ENCODE measurements around the gene SDHA. TPM values are rescaled to one million over a fixed set of nuclear protein-coding genes. Genes with fewer than 3 reads are reported as not detected.

Gene SDHA
- total RNA-seq, 1 experiment from 2014 or later, result 75.0 TPM

- BruUV-seq (replicated peaks), result no TSS peak
- CTCF ChIA-PET, result no interaction called here
- H3K27me3 Mint-ChIP-seq (ENCODE audit: insufficient read depth, unreplicated experiment), result peaks cover 42% of the 10 kb centered on the region
Measured at GRCh38 chr5:181160-181559, 37.0 kb upstream of the SDHA start.

GRCh38 chr5:181566-181965 lies 36.6 kb upstream of the SDHA start:
- no peaks in the 10 kb centered on the region for H3K36me3 Mint-ChIP-seq (ENCODE audit: insufficient read depth, unreplicated experiment)
- no peak for DNase-seq (ENCODE audit: unreplicated experiment)
- ChIA-PET CTCF (no interaction called here), POLR2A (no interaction called here)
- H3K4me1 Mint-ChIP-seq (ENCODE audit: insufficient read depth, unreplicated experiment), result no peaks in the 10 kb centered on the region
- no TSS peak for BruUV-seq (replicated peaks)
- no peak overlapping the region for H3K27ac Mint-ChIP-seq (ENCODE audit: low read depth, unreplicated experiment)
- no peak overlapping the region for H3K4me3 Mint-ChIP-seq (ENCODE audit: unreplicated experiment)
- no peaks in the 10 kb centered on the region for H3K9me3 Mint-ChIP-seq (ENCODE audit: unreplicated experiment)
- peaks cover 42% of the 10 kb centered on the region for H3K27me3 Mint-ChIP-seq (ENCODE audit: insufficient read depth, unreplicated experiment)
- intact Hi-C loops (cut with micrococcal nuclease), result no loop called here
- no peak for TF ChIP-seq CTCF (IDR thresholded peaks at IDR 0.05; ENCODE audit: unreplicated experiment)

More at GRCh38 chr5:181160-181559, 37.0 kb upstream of the SDHA start:
- intact Hi-C loops (cut with micrococcal nuclease), result no loop called here
- no peak overlapping the region for H3K27ac Mint-ChIP-seq (ENCODE audit: low read depth, unreplicated experiment)
- H3K4me3 Mint-ChIP-seq (ENCODE audit: unreplicated experiment), result no peak overlapping the region
- no peak for DNase-seq (ENCODE audit: unreplicated experiment)
- TF ChIP-seq CTCF (IDR thresholded peaks at IDR 0.05; ENCODE audit: unreplicated experiment), result no peak
- POLR2A ChIA-PET, result no interaction called here
- no peaks in the 10 kb centered on the region for H3K36me3 Mint-ChIP-seq (ENCODE audit: insufficient read depth, unreplicated experiment)
- H3K9me3 Mint-ChIP-seq (ENCODE audit: unreplicated experiment), result no peaks in the 10 kb centered on the region
- no peaks in the 10 kb centered on the region for H3K4me1 Mint-ChIP-seq (ENCODE audit: insufficient read depth, unreplicated experiment)

GRCh38 chr5:182126-182525 lies 36.0 kb upstream of the SDHA start:
- H3K4me1 Mint-ChIP-seq (ENCODE audit: insufficient read depth, unreplicated experiment), result no peaks in the 10 kb centered on the region
- POLR2A ChIA-PET, result no interaction called here
- TF ChIP-seq CTCF (IDR thresholded peaks at IDR 0.05; ENCODE audit: unreplicated experiment), result no peak
- no peak overlapping the region for H3K27ac Mint-ChIP-seq (ENCODE audit: low read depth, unreplicated experiment)
- no peak for DNase-seq (ENCODE audit: unreplicated experiment)
- peaks cover 37% of the 10 kb centered on the region for H3K27me3 Mint-ChIP-seq (ENCODE audit: insufficient read depth, unreplicated experiment)
- CTCF ChIA-PET, result no interaction called here
- H3K9me3 Mint-ChIP-seq (ENCODE audit: unreplicated experiment), result no peaks in the 10 kb centered on the region
- H3K36me3 Mint-ChIP-seq (ENCODE audit: insufficient read depth, unreplicated experiment), result no peaks in the 10 kb centered on the region
- BruUV-seq (replicated peaks), result no TSS peak
- no peak overlapping the region for H3K4me3 Mint-ChIP-seq (ENCODE audit: unreplicated experiment)
- intact Hi-C loops (cut with micrococcal nuclease), result no loop called here

- ChIA-PET CTCF (interaction anchor here (0.6 kb wide), 1 partner anchor 438 kb away, joined by 3 read pairs; no protein-coding TSS in a partner anchor), POLR2A (interaction anchor here (1.0 kb wide), 1 partner anchor 34 kb away, joined by 4 read pairs; the partner anchor contains the start of genes CCDC127 and SDHA)
- peaks cover 13% of the 10 kb centered on the region for H3K27me3 Mint-ChIP-seq (ENCODE audit: insufficient read depth, unreplicated experiment)
- no peaks in the 10 kb centered on the region for H3K9me3 Mint-ChIP-seq (ENCODE audit: unreplicated experiment)
- intact Hi-C loops (cut with micrococcal nuclease), result no loop called here
- peak; percentile 41 for DNase-seq (ENCODE audit: unreplicated experiment)
- BruUV-seq (replicated peaks), result no TSS peak
- no peak overlapping the region for H3K27ac Mint-ChIP-seq (ENCODE audit: low read depth, unreplicated experiment)
- no peak for TF ChIP-seq CTCF (IDR thresholded peaks at IDR 0.05; ENCODE audit: unreplicated experiment)
- H3K4me1 Mint-ChIP-seq (ENCODE audit: insufficient read depth, unreplicated experiment), result no peaks in the 10 kb centered on the region
- no peaks in the 10 kb centered on the region for H3K36me3 Mint-ChIP-seq (ENCODE audit: insufficient read depth, unreplicated experiment)
- H3K4me3 Mint-ChIP-seq (ENCODE audit: unreplicated experiment), result no peak overlapping the region
Measured at GRCh38 chr5:184471-184870, 33.6 kb upstream of the SDHA start.

All from MCF 10A (cell line).